HEK293 (cell line): ENCODE results near the gene SF3B3.

Experiments
- CTCF ChIA-PET: fragments of 350-600 bp; formaldehyde crosslinking; extraction: SDS; loops from one replicate; lab custom pipeline; 2021; ENCODE audit warnings: antibody characterized with exemption; lab: Yijun Ruan, JAX
- POLR2A ChIA-PET: fragments of 300-600 bp; formaldehyde crosslinking; extraction: SDS; loops from one replicate; lab custom pipeline; 2020; ENCODE audit warnings: antibody characterized with exemption, inconsistent platforms; lab: Yijun Ruan, JAX
- H3K27ac ChIP-seq: fragments of 200-500 bp; sonication (Bioruptor generic); 2 replicates; pipeline ENCODE4 v1.5.1; 2014; ENCODE audit warnings: low read depth, low read length, control low read depth, inconsistent platforms; ENCODE audit errors: extremely low read depth
- H3K36me3 ChIP-seq, 2 experiments: fragments of 200-500 bp in 1 of 2; sonication (Bioruptor generic) in 1 of 2; 1 replicate in 1 of 2; 2 replicates in 1 of 2; pipeline ENCODE4 v1.5.1; 2014 to 2017; ENCODE audit warnings: inconsistent platforms in 2 of 2, low read length in 2 of 2; ENCODE audit not compliant: control insufficient read depth in 2 of 2, insufficient read depth in 1 of 2
- H3K4me1 ChIP-seq: fragments of 200-500 bp; sonication (Bioruptor generic); 2 replicates; pipeline ENCODE4 v1.5.1; 2014; ENCODE audit warnings: mild to moderate bottlenecking, low read length, inconsistent platforms; ENCODE audit not compliant: control insufficient read depth, insufficient read depth
- H3K4me3 ChIP-seq: 2 replicates; pipeline ENCODE4 v1.5.1; 2011; ENCODE audit warnings: low read depth, mild to moderate bottlenecking, control low read depth, low read length, moderate library complexity
- H3K9me3 ChIP-seq: fragments of 200-500 bp; sonication (Bioruptor generic); 2 replicates; pipeline ENCODE4 v1.5.1; 2014; ENCODE audit warnings: low read depth, low read length, inconsistent platforms; ENCODE audit not compliant: control insufficient read depth, insufficient read depth
- KLF16 ChIP-seq: fragments of 450-650 bp; formaldehyde crosslinking; IDR thresholded peaks from 2 replicates; pipeline ENCODE4 v1.5.1; 2017; ENCODE audit warnings: missing biosample characterization, missing genetic modification characterization
- MZF1 ChIP-seq: fragments of 450-650 bp; formaldehyde crosslinking; IDR thresholded peaks from 2 replicates; pipeline ENCODE4 v1.5.1; 2017; ENCODE audit warnings: missing biosample characterization, missing genetic modification characterization, borderline replicate concordance
- REST ChIP-seq: fragments of 450-650 bp; formaldehyde crosslinking; IDR thresholded peaks from 2 replicates; pipeline ENCODE4 v1.5.1; 2016; ENCODE audit warnings: missing biosample characterization, missing genetic modification characterization
- SP7 ChIP-seq: fragments of 450-650 bp; formaldehyde crosslinking; IDR thresholded peaks from 2 replicates; pipeline ENCODE4 v1.5.1; 2016; ENCODE audit warnings: missing biosample characterization, missing genetic modification characterization
- YY1 ChIP-seq: fragments of 450-650 bp; formaldehyde crosslinking; IDR thresholded peaks from 2 replicates; pipeline ENCODE4 v1.5.1; 2018; ENCODE audit warnings: missing biosample characterization, missing genetic modification characterization
- ZFHX2 ChIP-seq: fragments of 450-650 bp; formaldehyde crosslinking; conservative IDR thresholded peaks from 2 replicates; pipeline ENCODE4 v1.5.1; 2016; ENCODE audit warnings: missing biosample characterization, missing genetic modification characterization
- ZNF112 ChIP-seq: fragments of 450-650 bp; formaldehyde crosslinking; IDR thresholded peaks from 2 replicates; pipeline ENCODE4 v1.5.0; 2017; ENCODE audit warnings: missing biosample characterization, missing genetic modification characterization
- ZNF148 ChIP-seq: fragments of 450-650 bp; formaldehyde crosslinking; IDR thresholded peaks from 2 replicates; pipeline ENCODE4 v1.5.0; 2017; ENCODE audit warnings: missing biosample characterization, missing genetic modification characterization, borderline replicate concordance
- ZNF280C ChIP-seq: fragments of 450-650 bp; formaldehyde crosslinking; IDR thresholded peaks from 2 replicates; pipeline ENCODE4 v1.5.1; 2016; ENCODE audit warnings: missing biosample characterization, missing genetic modification characterization
- ZNF521 ChIP-seq: fragments of 450-650 bp; formaldehyde crosslinking; IDR thresholded peaks from 2 replicates; pipeline ENCODE4 v1.5.1; 2017; ENCODE audit warnings: missing biosample characterization, mild to moderate bottlenecking, missing genetic modification characterization
- ZNF623 ChIP-seq: fragments of 450-650 bp; formaldehyde crosslinking; IDR thresholded peaks from 2 replicates; pipeline ENCODE4 v1.5.1; 2016; ENCODE audit warnings: missing biosample characterization, missing genetic modification characterization
- ZNF660 ChIP-seq: fragments of 450-650 bp; IDR thresholded peaks from 2 replicates; pipeline ENCODE4 v1.5.1; 2018; ENCODE audit warnings: missing biosample characterization, mild to moderate bottlenecking, missing genetic modification characterization
- ZNF76 ChIP-seq: fragments of 450-650 bp; formaldehyde crosslinking; IDR thresholded peaks from 2 replicates; pipeline ENCODE4; 2016; ENCODE audit warnings: low read depth, missing biosample characterization, missing genetic modification characterization, borderline replicate concordance
- TF ChIP-seq, protein P1 (sequence below): fragments of 450-650 bp; formaldehyde crosslinking; IDR thresholded peaks from 2 replicates; pipeline ENCODE4 v1.5.1; 2017; ENCODE audit warnings: missing biosample characterization, missing genetic modification characterization
- TF ChIP-seq, protein P2 (sequence below): fragments of 450-650 bp; formaldehyde crosslinking; conservative IDR thresholded peaks from 2 replicates; pipeline ENCODE4 v1.5.1; 2016; ENCODE audit warnings: low read depth, missing biosample characterization, missing genetic modification characterization

The SF3B3 gene

GRCh38 chr16:70522216-70523075 lies 1.2 kb upstream of the SF3B3 start (continued):
- no peak for TF ChIP-seq ZNF148 (tag by site-specific recombination)
- TF ChIP-seq YY1: no peak
- TF ChIP-seq ZNF280C (tag by site-specific recombination): no peak
- TF ChIP-seq SP7 (tag by site-specific recombination): no peak
- TF ChIP-seq ZNF112 (tag by site-specific recombination): no peak

- POLR2A ChIA-PET: interaction anchor here (0.5 to 5.9 kb wide), 9 partner anchors 22 to 249 kb away, joined by 3 to 42 read pairs (median 5); partner anchors contain the start of genes AARS1, DDX19A and FCSK
- Histone ChIP-seq H3K9me3 (no peaks in the 10 kb centered on the region), H3K27ac (peak within 1 kb of the TSS; percentile 99), H3K4me1 (peaks cover 12% of the 10 kb centered on the region), H3K4me3 (peak within 1 kb of the TSS; percentile 91), H3K36me3 (peaks cover 9 to 35% of the 10 kb centered on the region in 2 experiments)
- CTCF ChIA-PET: interaction anchor here (0.6 to 1.1 kb wide), 4 partner anchors 9 to 142 kb away, joined by 3 read pairs; no protein-coding TSS in a partner anchor
- TF ChIP-seq, protein P1, sequence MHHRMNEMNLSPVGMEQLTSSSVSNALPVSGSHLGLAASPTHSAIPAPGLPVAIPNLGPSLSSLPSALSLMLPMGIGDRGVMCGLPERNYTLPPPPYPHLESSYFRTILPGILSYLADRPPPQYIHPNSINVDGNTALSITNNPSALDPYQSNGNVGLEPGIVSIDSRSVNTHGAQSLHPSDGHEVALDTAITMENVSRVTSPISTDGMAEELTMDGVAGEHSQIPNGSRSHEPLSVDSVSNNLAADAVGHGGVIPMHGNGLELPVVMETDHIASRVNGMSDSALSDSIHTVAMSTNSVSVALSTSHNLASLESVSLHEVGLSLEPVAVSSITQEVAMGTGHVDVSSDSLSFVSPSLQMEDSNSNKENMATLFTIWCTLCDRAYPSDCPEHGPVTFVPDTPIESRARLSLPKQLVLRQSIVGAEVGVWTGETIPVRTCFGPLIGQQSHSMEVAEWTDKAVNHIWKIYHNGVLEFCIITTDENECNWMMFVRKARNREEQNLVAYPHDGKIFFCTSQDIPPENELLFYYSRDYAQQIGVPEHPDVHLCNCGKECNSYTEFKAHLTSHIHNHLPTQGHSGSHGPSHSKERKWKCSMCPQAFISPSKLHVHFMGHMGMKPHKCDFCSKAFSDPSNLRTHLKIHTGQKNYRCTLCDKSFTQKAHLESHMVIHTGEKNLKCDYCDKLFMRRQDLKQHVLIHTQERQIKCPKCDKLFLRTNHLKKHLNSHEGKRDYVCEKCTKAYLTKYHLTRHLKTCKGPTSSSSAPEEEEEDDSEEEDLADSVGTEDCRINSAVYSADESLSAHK: peak; percentile 14; the same call in 1 of the 2 replicates
- TF ChIP-seq ZNF521 (tag by site-specific recombination) (no peak), ZNF660 (tag by site-specific recombination) (peak; percentile 31; the same call in 1 of the 2 replicates), KLF16 (tag by site-specific recombination) (peak; percentile 60), ZNF623 (tag by site-specific recombination) (0 out of 2 replicates have a peak, but pooled peaks have one; percentile 4), REST (tag by site-specific recombination) (no peak; the same call in 1 of the 2 replicates), MZF1 (tag by site-specific recombination) (no peak), ZNF76 (tag by site-specific recombination) (peak; percentile 88), ZFHX2 (tag by site-specific recombination) (peak; percentile 35; the same call in 1 of the 2 replicates)
- TF ChIP-seq, protein P2, sequence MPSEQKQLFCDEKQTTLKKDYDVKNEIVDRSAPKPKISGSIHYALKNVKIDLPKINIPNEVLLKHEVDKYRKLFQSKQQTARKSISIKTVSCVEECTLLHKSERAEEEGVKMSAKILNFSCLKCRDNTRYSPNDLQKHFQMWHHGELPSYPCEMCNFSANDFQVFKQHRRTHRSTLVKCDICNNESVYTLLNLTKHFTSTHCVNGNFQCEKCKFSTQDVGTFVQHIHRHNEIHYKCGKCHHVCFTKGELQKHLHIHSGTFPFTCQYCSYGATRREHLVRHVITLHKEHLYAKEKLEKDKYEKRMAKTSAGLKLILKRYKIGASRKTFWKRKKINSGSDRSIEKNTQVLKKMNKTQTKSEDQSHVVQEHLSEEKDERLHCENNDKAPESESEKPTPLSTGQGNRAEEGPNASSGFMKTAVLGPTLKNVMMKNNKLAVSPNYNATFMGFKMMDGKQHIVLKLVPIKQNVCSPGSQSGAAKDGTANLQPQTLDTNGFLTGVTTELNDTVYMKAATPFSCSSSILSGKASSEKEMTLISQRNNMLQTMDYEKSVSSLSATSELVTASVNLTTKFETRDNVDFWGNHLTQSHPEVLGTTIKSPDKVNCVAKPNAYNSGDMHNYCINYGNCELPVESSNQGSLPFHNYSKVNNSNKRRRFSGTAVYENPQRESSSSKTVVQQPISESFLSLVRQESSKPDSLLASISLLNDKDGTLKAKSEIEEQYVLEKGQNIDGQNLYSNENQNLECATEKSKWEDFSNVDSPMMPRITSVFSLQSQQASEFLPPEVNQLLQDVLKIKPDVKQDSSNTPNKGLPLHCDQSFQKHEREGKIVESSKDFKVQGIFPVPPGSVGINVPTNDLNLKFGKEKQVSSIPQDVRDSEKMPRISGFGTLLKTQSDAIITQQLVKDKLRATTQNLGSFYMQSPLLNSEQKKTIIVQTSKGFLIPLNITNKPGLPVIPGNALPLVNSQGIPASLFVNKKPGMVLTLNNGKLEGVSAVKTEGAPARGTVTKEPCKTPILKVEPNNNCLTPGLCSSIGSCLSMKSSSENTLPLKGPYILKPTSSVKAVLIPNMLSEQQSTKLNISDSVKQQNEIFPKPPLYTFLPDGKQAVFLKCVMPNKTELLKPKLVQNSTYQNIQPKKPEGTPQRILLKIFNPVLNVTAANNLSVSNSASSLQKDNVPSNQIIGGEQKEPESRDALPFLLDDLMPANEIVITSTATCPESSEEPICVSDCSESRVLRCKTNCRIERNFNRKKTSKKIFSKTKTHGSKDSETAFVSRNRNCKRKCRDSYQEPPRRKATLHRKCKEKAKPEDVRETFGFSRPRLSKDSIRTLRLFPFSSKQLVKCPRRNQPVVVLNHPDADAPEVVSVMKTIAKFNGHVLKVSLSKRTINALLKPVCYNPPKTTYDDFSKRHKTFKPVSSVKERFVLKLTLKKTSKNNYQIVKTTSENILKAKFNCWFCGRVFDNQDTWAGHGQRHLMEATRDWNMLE (tag by site-specific recombination): peak; percentile 57; the same call in 1 of the 2 replicates
Measured at GRCh38 chr16:70523076-70523742, 407 bp upstream of the SF3B3 start, which contains the start of gene COG4. COG4 (minus strand) TSS chr16:70523554; CDS start chr16:70523543, 11 bp downstream.
